H9 (cell line): ENCODE data around the gene PRDX2. TPM values are rescaled to one million over a fixed set of nuclear protein-coding genes. Genes with fewer than 3 reads are reported as not detected.

Experiments used
- DNase-seq: peaks from one replicate; pipeline ENCODE4 v3.0.0-alpha.2; 2017
- H2AFZ ChIP-seq: one replicate; pipeline ENCODE4 v1.6.1; 2013; ENCODE audit warnings: mild to moderate bottlenecking, low read length, control low read depth, moderate library complexity
- H2AK5ac ChIP-seq: 2 replicates; pipeline ENCODE4 v1.6.1; 2013; ENCODE audit warnings: low read length, control low read depth, mixed read lengths; ENCODE audit not compliant: insufficient read length
- H2BK120ac ChIP-seq: one replicate; pipeline ENCODE4 v1.6.1; 2013; ENCODE audit warnings: low read depth, mild to moderate bottlenecking, low read length, control low read depth, inconsistent platforms; ENCODE audit not compliant: poor library complexity, severe bottlenecking
- H2BK12ac ChIP-seq: 2 replicates; pipeline ENCODE4 v1.6.1; 2013; ENCODE audit warnings: low read length, control low read depth, mixed read lengths, low read depth; ENCODE audit not compliant: insufficient read length
- H2BK15ac ChIP-seq: 2 replicates; pipeline ENCODE4 v1.6.1; 2013; ENCODE audit warnings: low read depth, low read length, control low read depth
- H2BK20ac ChIP-seq: one replicate; pipeline ENCODE4 v1.6.1; 2013; ENCODE audit warnings: low read depth, mild to moderate bottlenecking, low read length, control low read depth, inconsistent platforms; ENCODE audit not compliant: poor library complexity, severe bottlenecking
- H2BK5ac ChIP-seq: 2 replicates; pipeline ENCODE4 v1.6.1; 2013; ENCODE audit warnings: low read length, control low read depth, mixed read lengths; ENCODE audit not compliant: insufficient read length
- H3K14ac ChIP-seq: 2 replicates; pipeline ENCODE4 v1.6.1; 2013; ENCODE audit warnings: low read length, control low read depth; ENCODE audit not compliant: insufficient read depth
- H3K18ac ChIP-seq: 2 replicates; pipeline ENCODE4 v1.6.1; 2013; ENCODE audit warnings: low read depth, mild to moderate bottlenecking, mixed read lengths, low read length, control low read depth; ENCODE audit not compliant: insufficient read length
- H3K23ac ChIP-seq: 2 replicates; pipeline ENCODE4 v1.6.1; 2013; ENCODE audit warnings: low read length, control low read depth, mixed read lengths, low read depth; ENCODE audit not compliant: insufficient read length
- H3K23me2 ChIP-seq: 2 replicates; pipeline ENCODE4 v1.6.1; 2013; ENCODE audit warnings: low read depth, mild to moderate bottlenecking, mixed read lengths, low read length, control low read depth; ENCODE audit not compliant: insufficient read length, poor library complexity, severe bottlenecking
- H3K27ac ChIP-seq: 2 replicates; pipeline ENCODE4 v1.5.1; 2013; ENCODE audit warnings: low read length, control low read depth, mixed read lengths, low read depth; ENCODE audit not compliant: insufficient read length
- H3K27me3 ChIP-seq: 2 replicates; pipeline ENCODE4 v1.6.1; 2013; ENCODE audit warnings: low read length, control low read depth, inconsistent platforms; ENCODE audit not compliant: insufficient read depth
- H3K4ac ChIP-seq: 2 replicates; pipeline ENCODE4 v1.6.1; 2013; ENCODE audit warnings: low read depth, mild to moderate bottlenecking, control low read depth, inconsistent platforms, low read length, moderate library complexity
- H3K4me1 ChIP-seq: 2 replicates; pipeline ENCODE4 v1.6.1; 2013; ENCODE audit warnings: low read length, control low read depth, inconsistent platforms; ENCODE audit not compliant: insufficient read depth
- H3K4me2 ChIP-seq: 2 replicates; pipeline ENCODE4 v1.6.1; 2013; ENCODE audit warnings: low read length, control low read depth, mixed read lengths; ENCODE audit not compliant: insufficient read length, insufficient read depth
- H3K56ac ChIP-seq: 2 replicates; pipeline ENCODE4 v1.6.1; 2013; ENCODE audit warnings: low read depth, mild to moderate bottlenecking, mixed read lengths, low read length, control low read depth; ENCODE audit not compliant: insufficient read length
- H3K79me1 ChIP-seq: 2 replicates; pipeline ENCODE4 v1.6.1; 2013; ENCODE audit warnings: low read depth, mild to moderate bottlenecking, moderate library complexity, low read length, control low read depth, inconsistent platforms; ENCODE audit not compliant: insufficient read depth, poor library complexity, severe bottlenecking
- H3K79me2 ChIP-seq: 2 replicates; pipeline ENCODE4 v1.6.1; 2013; ENCODE audit warnings: low read length, control low read depth, inconsistent platforms; ENCODE audit not compliant: insufficient read depth
- H3K9ac ChIP-seq: 2 replicates; pipeline ENCODE4 v1.6.1; 2013; ENCODE audit warnings: low read length, control low read depth, mixed read lengths; ENCODE audit not compliant: insufficient read length; ENCODE audit errors: extremely low read depth
- H3K9me3 ChIP-seq: one replicate; pipeline ENCODE4 v1.6.1; 2013; ENCODE audit warnings: low read depth, low read length, inconsistent platforms; ENCODE audit not compliant: control insufficient read depth
- H3T11ph ChIP-seq: one replicate; pipeline ENCODE4 v1.6.1; 2013; ENCODE audit warnings: mild to moderate bottlenecking, low read length, control low read depth, inconsistent platforms
- H4K20me1 ChIP-seq: one replicate; pipeline ENCODE4 v1.6.1; 2013; ENCODE audit not compliant: control insufficient read depth, insufficient read length, insufficient read depth
- H4K5ac ChIP-seq: 2 replicates; pipeline ENCODE4 v1.6.1; 2013; ENCODE audit warnings: low read depth, mild to moderate bottlenecking, mixed read lengths, low read length, control low read depth; ENCODE audit not compliant: insufficient read length
- H4K8ac ChIP-seq: replicated peaks from 2 replicates; pipeline ENCODE4 v1.6.1; 2013; ENCODE audit warnings: low read length, control low read depth, mixed read lengths, low read depth; ENCODE audit not compliant: insufficient read length
- H4K91ac ChIP-seq: 2 replicates; pipeline ENCODE4 v1.6.1; 2013; ENCODE audit warnings: low read depth, mild to moderate bottlenecking, moderate library complexity, mixed read lengths, low read length, control low read depth; ENCODE audit not compliant: insufficient read length
- H3K27ac Mint-ChIP-seq, 3 experiments: 2 replicates in 2 of 3; 3 replicates in 1 of 3; pipeline ENCODE4 v1.8.0; 2020 to 2021; ENCODE audit warnings: mixed read lengths in 3 of 3, mild to moderate bottlenecking in 1 of 3, moderate library complexity in 1 of 3
- H3K27me3 Mint-ChIP-seq: 2 replicates; pipeline ENCODE4 v1.8.0; 2021; ENCODE audit warnings: low read depth, mild to moderate bottlenecking, moderate library complexity, mixed read lengths
- H3K36me3 Mint-ChIP-seq, 3 experiments: 2 replicates in 2 of 3; 3 replicates in 1 of 3; pipeline ENCODE4 v1.8.0; 2020 to 2021; ENCODE audit warnings: low read depth in 3 of 3, mixed read lengths in 3 of 3; ENCODE audit not compliant: insufficient read depth in 1 of 3
- H3K4me1 Mint-ChIP-seq, 2 experiments: 2 replicates each; pipeline ENCODE4 v1.8.0; 2020; ENCODE audit warnings: mixed read lengths in 2 of 2
- H3K4me3 Mint-ChIP-seq, 2 experiments: 2 replicates in 1 of 2; 3 replicates in 1 of 2; pipeline ENCODE4 v1.8.0; 2020 to 2021; ENCODE audit warnings: mild to moderate bottlenecking in 2 of 2, mixed read lengths in 2 of 2, moderate library complexity in 1 of 2
- H3K9me3 Mint-ChIP-seq, 2 experiments: 2 replicates in 1 of 2; 3 replicates in 1 of 2; pipeline ENCODE4 v1.8.0; 2020; ENCODE audit warnings: mild to moderate bottlenecking in 2 of 2, mixed read lengths in 2 of 2, moderate library complexity in 1 of 2
- CTCF ChIP-seq: fragments of 200-600 bp; sonication (generic); conservative IDR thresholded peaks from 3 replicates; pipeline ENCODE4 v1.8.0; 2021; ENCODE audit warnings: antibody characterized with exemption, mild to moderate bottlenecking
- WGBS: extraction: QIAGEN DNeasy Blood & Tissue Kit; methylation state at CpG from one replicate; pipeline ENCODE4 v1.1.7; 2013; ENCODE audit warnings: missing lambda C conversion rate, low lambda C conversion rate, mixed read lengths; ENCODE audit not compliant: insufficient read length; ENCODE audit errors: extremely low coverage; 5-methylcytosine and 5-hydroxymethylcytosine counted together
- total RNA-seq: library from RNA; stranded (reverse); gene quantifications from 2 replicates; pipeline ENCODE4 v1.2.1, GENCODE V29; 2021

The PRDX2 gene
- total RNA-seq, 1 experiment from 2014 or later: 468 TPM

GRCh38 chr19:12792853-12793289 lies 8.7 kb downstream of the PRDX2 start:
- peaks cover 0 to 13% (median 10%) of the 10 kb centered on the region in 3 experiments; a peak in 5 of 7 replicates for H3K36me3 Mint-ChIP-seq
- WGBS: no CpG with 5 or more reads among the region's 22 CpGs
- no peak for DNase-seq

More at GRCh38 chr19:12792853-12793289, 8.7 kb downstream of the PRDX2 start:
- no peaks in the 10 kb centered on the region for H3K79me1 ChIP-seq
- H3K4ac ChIP-seq: no peak overlapping the region
- peaks cover 37% of the 10 kb centered on the region for H3K23me2 ChIP-seq
- no peak overlapping the region for H2BK15ac ChIP-seq
- peak overlapping the region; percentile 92; the same call in 1 of the 2 replicates for H3K14ac ChIP-seq
- no peaks in the 10 kb centered on the region for H4K20me1 ChIP-seq
- Mint-ChIP-seq H3K27me3 (peaks cover 8% of the 10 kb centered on the region), H3K27ac (no peak overlapping the region), H3K4me1 (peaks cover 40 to 41% of the 10 kb centered on the region in 2 experiments), H3K4me3 (peak overlapping the region; percentile 85 to 87), H3K9me3 (no peaks in the 10 kb centered on the region)
- H3K4me1 ChIP-seq: peaks cover 2% of the 10 kb centered on the region; the same call in 1 of the 2 replicates
- no peak overlapping the region for H2BK5ac ChIP-seq
- no peak overlapping the region for H4K8ac ChIP-seq
- peak overlapping the region; percentile 82 for H3K18ac ChIP-seq
- H3K27me3 ChIP-seq: no peaks in the 10 kb centered on the region; the same call in 1 of the 2 replicates
- H3K23ac ChIP-seq: no peak overlapping the region
- H3K79me2 ChIP-seq: no peaks in the 10 kb centered on the region
- no peak overlapping the region for H2AFZ ChIP-seq
- H3T11ph ChIP-seq: no peak overlapping the region
- no peak overlapping the region for H3K27ac ChIP-seq
- H3K56ac ChIP-seq: no peak overlapping the region
- H2AK5ac ChIP-seq: no peak overlapping the region
- TF ChIP-seq CTCF: no peak
- H2BK12ac ChIP-seq: no peak overlapping the region
- no peak overlapping the region for H4K5ac ChIP-seq
- no peak overlapping the region for H2BK120ac ChIP-seq
- peak overlapping the region; percentile 59 for H3K9ac ChIP-seq
- H4K91ac ChIP-seq: no peak overlapping the region
- H2BK20ac ChIP-seq: no peak overlapping the region
- no peaks in the 10 kb centered on the region for H3K9me3 ChIP-seq
- H3K4me2 ChIP-seq: peak overlapping the region; percentile 48
